Activated CD8-positive, alpha-beta memory T cell treated with anti-CD3 and anti-CD28 coated beads for 36 hours (primary cell): ENCODE results near the gene RADIL. TPM values are rescaled to one million over a fixed set of nuclear protein-coding genes. Genes with fewer than 3 reads are reported as not detected.

Experiments used
- CTCF ChIA-PET: fragments of 350-600 bp; sonication (Branson Sonifier 250); formaldehyde crosslinking; loops from one replicate; lab custom pipeline; 2021; ENCODE audit warnings: antibody characterized with exemption; lab: Charles Lee
- POLR2A ChIA-PET: fragments of 350-600 bp; sonication (Branson Sonifier 250); formaldehyde crosslinking; loops from one replicate; lab custom pipeline; 2021; ENCODE audit warnings: antibody characterized with exemption; lab: Charles Lee
- total RNA-seq, 2 experiments: library from RNA; stranded (reverse); gene quantifications; one replicate each; pipeline ENCODE4 v1.2.3, GENCODE V29; 2021

Gene RADIL
- total RNA-seq, 2 experiments from 2014 or later: 0.17 to 0.29 TPM

- POLR2A ChIA-PET: no interaction called here
- CTCF ChIA-PET: no interaction called here
Observed at GRCh38 chr7:4789194-4790077, 94.1 kb downstream of the RADIL start.

GRCh38 chr7:4788627-4789189, 94.8 kb downstream of the RADIL start:
- CTCF ChIA-PET: no interaction called here
- POLR2A ChIA-PET: no interaction called here

GRCh38 chr7:4787947-4788626, 95.4 kb downstream of the RADIL start:
- CTCF ChIA-PET: no interaction called here
- POLR2A ChIA-PET: interaction anchor here (0.7 kb wide), 1 partner anchor 8 kb away, joined by 3 read pairs; no protein-coding TSS in a partner anchor

GRCh38 chr7:4787541-4787940, 96.0 kb downstream of the RADIL start:
- CTCF ChIA-PET: no interaction called here
- POLR2A ChIA-PET: interaction anchor here (0.7 kb wide), 1 partner anchor 8 kb away, joined by 3 read pairs; no protein-coding TSS in a partner anchor

- CTCF ChIA-PET: interaction anchor here (0.7 kb wide), 1 partner anchor 96 kb away, joined by 3 read pairs; no protein-coding TSS in a partner anchor
- POLR2A ChIA-PET: interaction anchor here (0.6 to 0.7 kb wide), 2 partner anchors 15 to 97 kb away, joined by 3 read pairs; no protein-coding TSS in a partner anchor
Observed at GRCh38 chr7:4786015-4786414, 97.5 kb downstream of the RADIL start.

- POLR2A ChIA-PET: interaction anchor here (0.6 to 0.7 kb wide), 2 partner anchors 14 to 98 kb away, joined by 3 read pairs; no protein-coding TSS in a partner anchor
- CTCF ChIA-PET: interaction anchor here (0.7 kb wide), 1 partner anchor 97 kb away, joined by 3 read pairs; no protein-coding TSS in a partner anchor
Observed at GRCh38 chr7:4785371-4785770, 98.1 kb downstream of the RADIL start.

GRCh38 chr7:4784799-4785198, 98.7 kb downstream of the RADIL start:
- ChIA-PET CTCF (interaction anchor here (1.1 kb wide), 1 partner anchor 14 kb away, joined by 4 read pairs; no protein-coding TSS in a partner anchor), POLR2A (no interaction called here)

GRCh38 chr7:4783762-4784351, 99.7 kb downstream of the RADIL start:
- ChIA-PET CTCF (interaction anchor here (1.1 kb wide), 1 partner anchor 15 kb away, joined by 4 read pairs; no protein-coding TSS in a partner anchor), POLR2A (no interaction called here)

GRCh38 chr7:4783292-4783652, 100.2 kb downstream of the RADIL start:
- ChIA-PET POLR2A (no interaction called here), CTCF (no interaction called here)

GRCh38 chr7:4782333-4783291, 100.9 kb downstream of the RADIL start:
- POLR2A ChIA-PET: interaction anchor here (1.1 kb wide), 1 partner anchor 9 kb away, joined by 3 read pairs; no protein-coding TSS in a partner anchor
- CTCF ChIA-PET: no interaction called here

GRCh38 chr7:4781366-4782069, 102.0 kb downstream of the RADIL start:
- ChIA-PET POLR2A (interaction anchor here (1.1 kb wide), 1 partner anchor 10 kb away, joined by 3 read pairs; no protein-coding TSS in a partner anchor), CTCF (no interaction called here)

GRCh38 chr7:4779118-4779517, 104.4 kb downstream of the RADIL start:
- ChIA-PET POLR2A (no interaction called here), CTCF (no interaction called here)

GRCh38 chr7:4775848-4776623, 107.5 kb downstream of the RADIL start:
- ChIA-PET CTCF (interaction anchor here (0.6 to 1.8 kb wide), 6 partner anchors 30 to 1798 kb away, joined by 3 to 5 read pairs (median 4); no protein-coding TSS in a partner anchor), POLR2A (interaction anchor here (0.6 to 1.8 kb wide), 6 partner anchors 16 to 135 kb away, joined by 3 to 13 read pairs (median 4); no protein-coding TSS in a partner anchor)

GRCh38 chr7:4775250-4775847, 108.2 kb downstream of the RADIL start, which contains the start of gene AP5Z1:
Gene AP5Z1, plus strand, starts transcription at chr7:4775623. Its CDS starts 93 bp downstream, at chr7:4775716.
- ChIA-PET POLR2A (interaction anchor here (0.6 to 1.8 kb wide), 6 partner anchors 16 to 134 kb away, joined by 3 to 13 read pairs (median 4); no protein-coding TSS in a partner anchor), CTCF (interaction anchor here (0.6 to 1.8 kb wide), 6 partner anchors 23 to 1799 kb away, joined by 3 to 5 read pairs (median 4); no protein-coding TSS in a partner anchor)

GRCh38 chr7:4774658-4775249, 108.8 kb downstream of the RADIL start:
- POLR2A ChIA-PET: interaction anchor here (1.3 to 1.8 kb wide), 4 partner anchors 17 to 133 kb away, joined by 4 to 13 read pairs (median 5); no protein-coding TSS in a partner anchor
- CTCF ChIA-PET: interaction anchor here (0.8 to 1.8 kb wide), 6 partner anchors 23 to 199 kb away, joined by 4 to 5 read pairs (median 5); no protein-coding TSS in a partner anchor
